ENCODE measurements around the gene FRS2.

- TF ChIP-seq TAF1 (IDR thresholded peaks at IDR 0.05; ENCODE audit: borderline replicate concordance, low read depth, low read length) (no peak), POLR2A (IDR thresholded peaks at IDR 0.05; ENCODE audit: low read depth, low read length) (no peak), POLR2AphosphoS5 (IDR thresholded peaks at IDR 0.05; ENCODE audit: low read depth, low read length) (no peak)
Observed at GRCh38 chr12:69471667-69472385, 1.6 kb downstream of the FRS2 start.

All from GM12892 (cell line).